Muscle of leg (tissue), 11 donors: ENCODE measurements around the gene FAM20B. TPM values are rescaled to one million over a fixed set of nuclear protein-coding genes. Genes with fewer than 3 reads are reported as not detected.
A peak's percentile ranks its signal among the peaks of the same experiment; 100 is the strongest.

ENCODE experiments used
- DNase-seq: peaks from one replicate; pipeline ENCODE4 v3.0.0; 2013
- H3K27ac ChIP-seq: one replicate; pipeline ENCODE4 v1.5.1; 2013; ENCODE audit warnings: mild to moderate bottlenecking, low read length, control low read depth
- H3K27me3 ChIP-seq: one replicate; pipeline ENCODE4 v1.6.1; 2013; ENCODE audit warnings: low read length; ENCODE audit not compliant: control insufficient read depth, insufficient read depth
- H3K36me3 ChIP-seq: one replicate; pipeline ENCODE4 v1.6.1; 2013; ENCODE audit warnings: low read length; ENCODE audit not compliant: control insufficient read depth, insufficient read depth
- H3K4me1 ChIP-seq: one replicate; pipeline ENCODE4 v1.6.1; 2013; ENCODE audit warnings: low read length; ENCODE audit not compliant: control insufficient read depth, insufficient read depth
- H3K4me3 ChIP-seq: one replicate; pipeline ENCODE4 v1.5.1; 2013; ENCODE audit warnings: low read length, control low read depth
- H3K9me3 ChIP-seq: replicated peaks from 2 replicates; pipeline ENCODE4 v1.6.1; 2013; ENCODE audit warnings: low read depth, low read length; ENCODE audit not compliant: control insufficient read depth
- WGBS: methylation state at CpG from one replicate; pipeline ENCODE4 v1.1.5; 2013; ENCODE audit warnings: missing lambda C conversion rate; ENCODE audit not compliant: insufficient coverage; 5-methylcytosine and 5-hydroxymethylcytosine counted together
- polyA plus RNA-seq, 8 donors: library from polyadenylated mRNA; unstranded; fragments of 120-200 nt; gene quantifications; one replicate each; pipeline versions ENCODE4 v1.2.1 to v1.2.3, GENCODE V29; 2013; ENCODE audit warnings: inconsistent platforms in 1 of 8, low replicate concordance in 1 of 8; ENCODE audit not compliant: insufficient read length in 8 of 8, insufficient read depth in 1 of 8
- total RNA-seq: library from RNA; stranded (reverse); fragments of 120-200 nt; gene quantifications from one replicate; pipeline ENCODE4 v1.2.4, GENCODE V29; 2013

Gene FAM20B
- total and polyA plus RNA-seq, 9 donors: 20.7 to 35.2 (median 28.1) TPM

DNA sequence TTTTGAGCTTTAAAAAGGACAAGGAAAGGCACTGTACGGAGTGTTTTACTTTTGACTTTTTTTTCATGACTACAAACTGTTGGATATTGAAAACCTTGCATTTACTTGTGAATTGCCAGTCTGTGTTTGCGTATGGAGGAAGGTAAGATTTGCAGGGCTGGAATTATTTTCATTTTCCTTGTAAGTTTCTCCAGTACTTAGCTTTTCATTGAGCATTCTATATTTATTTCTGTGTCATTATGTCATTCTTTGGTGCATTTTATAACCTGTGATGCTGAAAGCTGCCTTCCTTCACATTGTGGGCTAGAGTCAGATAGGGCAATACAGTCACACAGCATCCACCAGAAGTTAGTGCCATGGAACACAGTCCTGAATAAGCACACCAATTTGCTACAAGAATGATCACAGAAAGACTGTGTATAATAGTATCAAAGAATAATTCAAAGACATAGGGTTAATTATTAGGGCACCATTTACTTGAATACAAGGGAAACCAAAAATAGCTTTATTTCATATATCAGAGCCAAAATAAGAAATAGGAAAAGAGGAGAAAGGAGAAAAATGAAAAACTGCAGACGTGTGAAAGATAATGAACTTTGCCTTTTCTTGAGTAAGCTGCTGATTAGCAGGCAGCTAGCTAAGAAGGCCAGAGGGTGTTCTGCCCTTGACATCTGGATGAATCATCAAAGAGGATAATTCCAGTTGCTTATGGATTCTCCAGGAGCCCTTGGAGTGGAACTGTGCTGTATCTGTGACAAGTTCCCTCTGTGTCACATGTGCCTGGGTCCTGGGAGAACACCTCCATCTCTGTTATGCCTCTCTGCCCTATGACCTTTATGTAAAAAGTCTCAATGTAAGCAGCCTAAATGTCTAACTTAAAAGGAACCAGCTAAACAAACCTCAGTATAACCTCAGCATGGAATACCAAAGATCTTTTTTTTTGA, 8.0 kb upstream of the FAM20B start:
- H3K27ac ChIP-seq: peak overlapping the region; percentile 76
- H3K27me3 ChIP-seq: no peaks in the 10 kb centered on the region
- H3K36me3 ChIP-seq: no peaks in the 10 kb centered on the region
- no peaks in the 10 kb centered on the region for H3K9me3 ChIP-seq
- peak; percentile 37 for DNase-seq
- 0% methylated on average over 1 of the region's 3 CpGs for WGBS
- peaks cover 26% of the 10 kb centered on the region for H3K4me1 ChIP-seq
- H3K4me3 ChIP-seq: no peak overlapping the region

DNA sequence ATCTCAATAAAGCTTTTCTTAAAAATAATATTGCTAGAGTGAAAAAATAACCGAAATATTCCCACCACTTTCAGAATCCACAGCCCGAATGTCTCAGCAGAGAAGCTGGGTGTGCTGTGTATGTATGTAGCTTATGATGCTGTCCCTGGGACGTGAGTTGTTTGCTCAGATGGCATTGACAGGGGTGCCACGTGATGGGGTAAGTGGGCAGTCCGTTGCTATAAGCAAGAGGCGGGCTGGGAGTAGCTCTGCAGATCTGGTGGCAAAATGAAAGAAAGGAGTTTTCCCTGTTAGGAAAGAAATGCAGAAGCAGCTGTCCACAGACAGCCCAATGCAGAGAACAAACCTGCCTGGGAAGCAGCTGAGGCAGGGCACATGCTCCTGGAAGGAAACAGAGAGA, 3.8 kb upstream of the FAM20B start:
- peaks cover 35% of the 10 kb centered on the region for H3K4me1 ChIP-seq
- H3K27ac ChIP-seq: peak overlapping the region; percentile 85
- peak; percentile 77 for DNase-seq
- no peaks in the 10 kb centered on the region for H3K36me3 ChIP-seq
- 24% methylated on average over 4 of the region's 6 CpGs for WGBS
- peak overlapping the region; percentile 27 for H3K4me3 ChIP-seq
- H3K9me3 ChIP-seq: no peaks in the 10 kb centered on the region
- no peaks in the 10 kb centered on the region for H3K27me3 ChIP-seq

DNA sequence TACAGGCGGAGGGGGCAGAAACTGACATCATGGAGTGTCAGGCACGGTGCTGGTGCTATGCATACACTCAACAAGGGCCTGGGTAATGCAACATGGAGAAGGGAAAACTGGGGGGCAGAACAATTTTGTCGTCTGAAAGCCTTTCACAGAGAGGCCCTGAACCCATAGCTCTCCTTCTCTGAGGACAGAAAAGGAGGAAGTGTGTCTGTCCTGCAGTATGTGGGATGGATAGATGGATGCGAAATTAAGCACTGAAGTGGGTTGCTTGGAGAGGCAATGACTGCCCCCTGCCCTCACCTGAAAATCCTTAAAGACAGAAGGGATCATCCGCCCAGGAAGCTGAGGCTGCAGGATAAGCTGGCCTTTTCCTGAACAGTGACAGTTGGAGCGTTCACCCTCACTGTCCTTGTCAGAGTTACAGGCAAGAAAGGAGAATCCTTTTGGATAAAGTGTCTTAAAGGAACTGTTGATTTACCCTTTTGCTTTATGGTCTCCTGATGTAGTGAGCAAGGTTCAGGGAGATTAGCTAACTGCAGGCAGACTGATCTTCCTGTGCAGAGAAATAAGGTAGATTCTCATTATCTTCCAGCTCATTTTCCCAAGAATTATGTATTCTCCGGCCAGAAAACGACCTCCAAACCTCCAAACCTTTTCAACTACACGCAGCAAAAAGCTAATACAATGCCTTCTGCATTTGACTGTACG, 1.6 kb upstream of the FAM20B start:
- H3K36me3 ChIP-seq: no peaks in the 10 kb centered on the region
- no peaks in the 10 kb centered on the region for H3K9me3 ChIP-seq
- H3K27me3 ChIP-seq: no peaks in the 10 kb centered on the region
- H3K4me3 ChIP-seq: no peak overlapping the region
- WGBS: 63% methylated on average over 8 of the region's 10 CpGs
- DNase-seq: no peak
- peaks cover 26% of the 10 kb centered on the region for H3K4me1 ChIP-seq
- H3K27ac ChIP-seq: no peak overlapping the region

DNA sequence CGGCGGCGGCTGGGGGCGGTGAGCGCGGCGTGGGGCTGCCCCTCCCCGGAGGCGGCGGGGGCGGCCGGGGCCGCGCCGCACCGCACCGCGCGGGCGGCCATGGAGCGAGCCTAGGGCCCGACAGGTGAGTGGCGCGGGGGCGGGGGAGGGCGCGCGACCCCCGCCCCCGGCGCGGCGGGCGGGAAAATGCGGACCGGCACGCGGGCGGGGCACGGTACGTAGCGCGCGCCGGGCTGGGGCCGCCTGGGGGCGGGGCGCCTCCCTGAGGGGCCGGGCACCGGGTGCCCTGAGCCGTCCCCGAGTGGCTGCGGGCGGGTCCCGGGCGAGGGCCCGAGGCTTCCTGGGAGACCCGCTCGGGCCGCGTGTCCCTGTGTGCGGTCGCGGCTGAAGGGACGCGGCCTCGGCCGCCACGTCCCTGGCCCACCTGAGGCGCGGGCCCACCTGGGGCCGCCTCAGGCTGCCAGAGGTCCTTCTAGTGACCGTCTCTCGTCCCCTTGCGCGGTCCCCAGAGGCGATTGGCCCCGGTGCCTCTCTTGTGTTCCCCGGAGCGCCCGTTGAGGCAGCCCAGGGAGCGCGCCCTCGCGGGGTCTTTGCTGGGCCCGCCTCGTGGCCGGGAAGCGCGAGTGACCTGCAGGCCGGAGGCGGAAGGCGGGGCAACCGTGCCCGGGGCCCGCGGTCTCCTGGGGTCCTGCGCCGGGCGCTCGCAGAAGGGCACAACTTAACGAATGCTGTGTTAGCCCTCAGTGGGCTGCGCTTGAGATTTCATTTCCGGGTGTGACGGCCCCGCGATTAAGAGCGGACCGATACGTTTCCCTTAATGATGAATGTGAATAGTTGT, 500 bp downstream of the FAM20B start:
- peak; percentile 80 for DNase-seq
- H3K4me1 ChIP-seq: peaks cover 26% of the 10 kb centered on the region

DNA sequence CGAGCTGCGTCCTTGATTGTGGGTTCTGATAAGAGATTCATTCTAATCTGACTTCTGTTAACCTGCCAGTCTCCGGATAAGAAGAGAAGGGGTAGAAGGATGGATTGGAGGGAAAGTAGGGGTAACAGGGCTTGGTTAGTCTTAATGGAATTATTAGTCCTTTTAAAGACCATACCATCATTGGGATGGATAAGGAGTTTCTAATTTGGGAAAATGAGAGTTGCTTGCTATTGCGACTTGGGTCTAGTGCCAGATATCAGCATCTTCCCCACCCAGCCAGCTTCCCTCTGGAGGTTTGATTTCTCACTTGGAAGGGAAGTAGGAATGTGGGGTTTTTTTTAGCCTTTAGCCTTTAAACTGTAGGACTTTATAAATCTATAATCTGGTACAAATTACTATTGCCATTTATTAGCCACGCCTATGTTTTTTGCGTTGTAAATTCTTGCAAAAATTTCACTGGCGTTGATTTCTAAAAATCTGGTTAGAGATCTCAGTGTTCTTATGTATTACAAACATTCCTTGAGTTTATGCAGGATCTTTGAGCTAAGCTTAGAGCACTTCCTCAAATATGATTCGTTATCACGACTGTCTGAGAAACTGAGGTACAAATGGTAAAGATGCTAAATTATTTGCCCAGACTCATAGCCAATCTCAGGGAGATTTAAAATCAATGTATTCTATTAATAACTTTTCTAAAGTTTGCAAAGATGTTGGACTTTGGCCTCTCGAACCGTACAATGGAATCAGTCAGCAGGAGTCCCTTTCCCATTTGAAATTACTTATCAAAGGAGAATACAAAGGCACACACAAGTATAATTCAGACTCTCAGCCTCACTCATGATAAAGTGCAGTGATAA, 1.3 kb downstream of the FAM20B start:
- 0% methylated on average over 3 of the region's 11 CpGs for WGBS
- H3K4me1 ChIP-seq: peaks cover 22% of the 10 kb centered on the region
- peak overlapping the region; percentile 85 for H3K4me3 ChIP-seq
- DNase-seq: peak; percentile 27
- no peaks in the 10 kb centered on the region for H3K36me3 ChIP-seq
- H3K9me3 ChIP-seq: no peaks in the 10 kb centered on the region
- H3K27me3 ChIP-seq: no peaks in the 10 kb centered on the region
- peak overlapping the region; percentile 91 for H3K27ac ChIP-seq

More for the DNA sequence above, 500 bp downstream of the FAM20B start:
- H3K4me3 ChIP-seq: peak overlapping the region; percentile 85
- under 1% methylated on average over 105 of the region's 110 CpGs for WGBS
- no peaks in the 10 kb centered on the region for H3K9me3 ChIP-seq
- no peaks in the 10 kb centered on the region for H3K36me3 ChIP-seq
- H3K27me3 ChIP-seq: no peaks in the 10 kb centered on the region
- H3K27ac ChIP-seq: peak overlapping the region; percentile 91

DNA sequence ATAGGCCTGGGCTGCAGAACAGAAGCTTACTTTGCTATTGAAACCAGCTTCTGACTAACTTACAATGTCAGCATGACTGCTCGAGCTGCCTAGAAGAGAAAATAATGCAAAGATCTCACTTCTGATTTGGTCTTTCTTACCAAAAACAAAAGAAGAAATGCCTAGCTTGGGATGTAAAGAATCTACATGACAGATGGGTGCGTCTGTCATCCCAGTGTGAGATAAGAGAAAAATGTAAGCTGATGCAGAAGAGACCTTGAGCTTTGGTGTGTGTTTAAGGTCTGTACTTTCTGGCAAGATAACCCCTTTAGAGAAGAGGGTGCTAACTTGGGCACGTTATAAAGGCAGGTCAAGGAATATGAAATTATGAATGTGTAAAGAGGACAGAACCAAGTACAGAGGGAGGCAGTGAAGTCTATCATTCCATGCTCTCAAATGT, 3.6 kb downstream of the FAM20B start:
- Histone ChIP-seq H3K9me3 (no peaks in the 10 kb centered on the region), H3K27ac (no peak overlapping the region), H3K36me3 (no peaks in the 10 kb centered on the region), H3K27me3 (no peaks in the 10 kb centered on the region), H3K4me1 (peaks cover 13% of the 10 kb centered on the region), H3K4me3 (no peak overlapping the region)
- no peak for DNase-seq
- WGBS: 100% methylated on average over 1 of the region's 3 CpGs

DNA sequence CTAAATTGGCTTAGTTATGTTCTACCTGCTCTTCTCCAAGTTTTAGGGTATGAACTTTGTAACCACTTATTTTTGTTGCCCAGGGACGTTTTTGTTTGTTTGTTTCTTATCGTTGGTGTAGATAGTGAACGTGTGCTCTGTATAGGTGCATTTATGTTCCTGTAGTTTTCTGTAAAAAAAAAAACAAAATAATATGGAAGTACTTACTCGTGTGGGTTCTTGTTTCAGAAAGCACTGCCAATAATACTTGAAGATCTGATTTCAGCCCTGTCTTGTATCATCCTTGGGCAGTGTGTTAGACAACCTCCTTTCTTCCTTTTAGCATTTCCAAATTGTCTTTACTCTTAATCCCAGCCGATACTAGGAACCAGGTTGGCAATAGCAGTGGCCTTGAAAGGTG, 4.4 kb downstream of the FAM20B start:
- Histone ChIP-seq H3K9me3 (no peaks in the 10 kb centered on the region), H3K36me3 (no peaks in the 10 kb centered on the region), H3K4me3 (no peak overlapping the region), H3K27ac (no peak overlapping the region), H3K4me1 (peaks cover 10% of the 10 kb centered on the region), H3K27me3 (no peaks in the 10 kb centered on the region)
- WGBS: no CpG with 5 or more reads among the region's 5 CpGs
- DNase-seq: no peak

DNA sequence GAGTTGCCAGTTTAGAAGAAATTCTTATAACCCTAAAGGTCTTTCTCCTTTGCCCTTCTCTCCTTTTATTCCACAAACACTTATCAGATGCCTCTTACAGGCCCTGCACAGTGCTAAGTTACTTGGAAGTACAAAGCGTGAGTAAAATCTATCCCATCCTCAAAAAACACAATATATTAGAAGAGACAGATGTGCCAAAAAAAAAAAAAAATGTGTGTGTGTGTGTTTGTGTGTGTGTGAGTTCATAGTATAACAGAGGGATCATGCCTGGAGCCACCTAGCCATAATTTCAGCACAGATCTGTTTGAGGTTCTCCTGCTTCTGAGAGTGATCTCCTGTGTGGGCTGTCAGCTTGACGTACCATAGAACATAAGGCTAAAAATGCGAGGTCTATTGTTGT, 5.0 kb downstream of the FAM20B start:
- H3K27ac ChIP-seq: no peak overlapping the region

DNA sequence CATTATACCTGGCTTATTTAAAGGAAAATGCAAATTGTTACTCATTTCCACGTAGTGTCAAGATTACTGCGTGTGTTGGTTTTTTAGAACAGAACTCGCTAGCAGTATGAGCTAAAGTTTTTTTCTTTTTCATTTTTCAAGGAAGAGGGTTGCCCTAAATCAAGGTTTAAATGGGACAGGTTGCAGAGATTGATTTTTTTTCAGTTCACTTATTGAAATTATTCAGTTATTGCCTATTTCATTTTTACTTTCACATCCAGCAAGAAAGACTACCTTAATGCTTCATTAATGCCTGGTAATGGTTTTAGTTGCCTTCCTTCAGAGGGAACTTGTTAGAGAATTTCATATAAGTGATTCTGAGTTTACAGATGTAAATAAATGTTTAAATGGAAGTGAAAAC, 5.6 kb downstream of the FAM20B start:
- peaks cover 9% of the 10 kb centered on the region for H3K4me1 ChIP-seq
- no peaks in the 10 kb centered on the region for H3K27me3 ChIP-seq
- H3K9me3 ChIP-seq: no peaks in the 10 kb centered on the region
- H3K36me3 ChIP-seq: no peaks in the 10 kb centered on the region
- no peak overlapping the region for H3K4me3 ChIP-seq
- DNase-seq: no peak
- no peak overlapping the region for H3K27ac ChIP-seq
- 100% methylated on average over 1 of the region's 3 CpGs for WGBS

More for the DNA sequence above, 5.0 kb downstream of the FAM20B start:
- H3K4me3 ChIP-seq: no peak overlapping the region
- H3K4me1 ChIP-seq: peaks cover 9% of the 10 kb centered on the region
- H3K36me3 ChIP-seq: no peaks in the 10 kb centered on the region
- no peaks in the 10 kb centered on the region for H3K9me3 ChIP-seq
- no peak for DNase-seq
- H3K27me3 ChIP-seq: no peaks in the 10 kb centered on the region
- WGBS: no CpG with 5 or more reads among the region's 3 CpGs
